Measurements from ENCODE around the gene SBF2.
A peak's percentile ranks its signal among the peaks of the same experiment; 100 is the strongest.

Gene SBF2

GRCh38 chr11:9775398-9775779 is 518.6 kb downstream of the SBF2 start:
- no peak for DNase-seq (ENCODE audit: low read depth in 2 of 2)

- no peak for DNase-seq (ENCODE audit: low read depth in 2 of 2)
Measured at GRCh38 chr11:9774591-9775397, 519.2 kb downstream of the SBF2 start.

GRCh38 chr11:9774109-9774508 is 519.9 kb downstream of the SBF2 start:
- no peak for DNase-seq (ENCODE audit: low read depth in 2 of 2)

- DNase-seq (ENCODE audit: low read depth in 2 of 2) = no peak
Measured at GRCh38 chr11:9773524-9773923, 520.5 kb downstream of the SBF2 start.

- no peak for DNase-seq (ENCODE audit: low read depth in 2 of 2)
Measured at GRCh38 chr11:9772218-9772617, 521.8 kb downstream of the SBF2 start.

- DNase-seq (ENCODE audit: low read depth in 2 of 2) = no peak
Measured at GRCh38 chr11:9771071-9771511, 522.9 kb downstream of the SBF2 start.

- no peak for DNase-seq (ENCODE audit: low read depth in 2 of 2)
Measured at GRCh38 chr11:9769621-9770020, 524.4 kb downstream of the SBF2 start.

- no peak for DNase-seq (ENCODE audit: low read depth in 2 of 2)
Measured at GRCh38 chr11:9765320-9766101, 528.5 kb downstream of the SBF2 start.

- no peak for DNase-seq (ENCODE audit: low read depth in 2 of 2)
Measured at GRCh38 chr11:9763301-9763700, 530.7 kb downstream of the SBF2 start.

- DNase-seq (ENCODE audit: low read depth in 2 of 2) = no peak
Measured at GRCh38 chr11:9762531-9762930, 531.5 kb downstream of the SBF2 start.

GRCh38 chr11:9761441-9761945 is 532.5 kb downstream of the SBF2 start:
- no peak for DNase-seq (ENCODE audit: low read depth in 2 of 2)

GRCh38 chr11:9760193-9760575 is 533.8 kb downstream of the SBF2 start:
- DNase-seq (ENCODE audit: low read depth in 2 of 2) = no peak

GRCh38 chr11:9759519-9760192 is 534.4 kb downstream of the SBF2 start:
- DNase-seq (ENCODE audit: low read depth in 2 of 2) = peak; percentile 92 to 98

GRCh38 chr11:9758637-9759518 is 535.1 kb downstream of the SBF2 start:
- peak; percentile 37 to 50 for DNase-seq (ENCODE audit: low read depth in 2 of 2)

- peak; percentile 89 to 94 for DNase-seq (ENCODE audit: low read depth in 2 of 2)
Measured at GRCh38 chr11:9757809-9758636, 536.0 kb downstream of the SBF2 start.

GRCh38 chr11:9756878-9757277 is 537.1 kb downstream of the SBF2 start:
- DNase-seq (ENCODE audit: low read depth in 2 of 2) = no peak

- DNase-seq (ENCODE audit: low read depth in 2 of 2) = no peak
Measured at GRCh38 chr11:9756461-9756860, 537.6 kb downstream of the SBF2 start.

GRCh38 chr11:9755561-9756185 is 538.3 kb downstream of the SBF2 start:
- no peak for DNase-seq (ENCODE audit: low read depth in 2 of 2)

GRCh38 chr11:9754010-9754471 is 540.0 kb downstream of the SBF2 start:
- DNase-seq (ENCODE audit: low read depth in 2 of 2) = no peak

GRCh38 chr11:9753021-9753420 is 541.0 kb downstream of the SBF2 start:
- no peak for DNase-seq (ENCODE audit: low read depth in 2 of 2)

Data from stimulated activated CD4-positive, alpha-beta T cell treated with anti-CD3 and anti-CD28 coated beads, Interleukin-15, amount 100 ng/mL, for 48 hours (primary cell).